HCT116 (cell line): ENCODE data around the gene PRPSAP1. TPM values are rescaled to one million over a fixed set of nuclear protein-coding genes. Genes with fewer than 3 reads are reported as not detected.

ENCODE experiments used
- ATAC-seq: fragments of 200-7000 bp; cut with Tn5 transposase; 2 replicates; pipeline ENCODE4 v1.9.1; 2020; ENCODE audit warnings: mild to moderate bottlenecking, moderate library complexity
- BruUV-seq: library from RNA; stranded (reverse); fragments of 400-500 nt; replicated peaks from 2 replicates; lab custom pipeline; 2021; lab: Mats Ljungman, UMichigan
- CTCF ChIA-PET: fragments of 300-600 bp; sonication (Branson Sonifier 250); formaldehyde crosslinking; loops from one replicate; lab custom pipeline; 2021; ENCODE audit warnings: antibody characterized with exemption; lab: Charles Lee
- POLR2A ChIA-PET: fragments of 300-600, 350-600 bp; sonication (Branson Sonifier 250); formaldehyde crosslinking; loops from one replicate; lab custom pipeline; 2021; ENCODE audit warnings: antibody characterized with exemption; lab: Charles Lee
- RAD21 ChIA-PET, 2 experiments: fragments of 300-600 bp; sonication (Branson Sonifier 250); formaldehyde crosslinking; loops; one replicate each; lab custom pipeline; 2023; ENCODE audit warnings: low total read pairs in 2 of 2; ENCODE audit not compliant: uncharacterized antibody in 2 of 2, unreplicated experiment in 2 of 2, low non-redundant PET in 1 of 2; lab: Charles Lee
- DNase-seq: peaks from one replicate; pipeline ENCODE4 v3.0.0-alpha.2; 2010; ENCODE audit warnings: low read depth, low spot score
- H2AFZ ChIP-seq: fragments of 200-600 bp; shearing (Covaris generic), sonication (generic); 2 replicates; pipeline ENCODE4 v1.6.1; 2017; ENCODE audit warnings: low read depth, mixed run types, mixed read lengths, antibody characterized with exemption, low read length; ENCODE audit not compliant: poor library complexity, severe bottlenecking
- H3K27ac ChIP-seq: 2 replicates; pipeline ENCODE4 v1.5.1; 2012; ENCODE audit warnings: low read depth, low read length
- H3K27me3 ChIP-seq: fragments of 200-600 bp; sonication (generic); 2 replicates; pipeline ENCODE4 v1.6.1; 2016; ENCODE audit warnings: mixed run types, low read length, mixed read lengths; ENCODE audit not compliant: insufficient read depth
- H3K36me3 ChIP-seq, 2 experiments: fragments of 200-500 bp in 1 of 2; fragments of 200-600 bp in 1 of 2; sonication (Bioruptor generic) in 1 of 2; sonication (generic) in 1 of 2; 2 replicates each; pipeline versions ENCODE4 v1.5.1 to v1.6.1; 2014 to 2016; ENCODE audit warnings: low read length in 2 of 2, inconsistent platforms in 1 of 2, mixed read lengths in 1 of 2, mixed run types in 1 of 2; ENCODE audit not compliant: insufficient read depth in 2 of 2, control insufficient read depth in 1 of 2
- H3K4me1 ChIP-seq, 2 experiments: fragments of 200-600 bp in 1 of 2; sonication (generic) in 1 of 2; 2 replicates each; pipeline versions ENCODE4 v1.5.1 to v1.6.1; 2012 to 2017; ENCODE audit warnings: low read length in 2 of 2, inconsistent platforms in 1 of 2, mild to moderate bottlenecking in 1 of 2, mixed read lengths in 1 of 2, mixed run types in 1 of 2, moderate library complexity in 1 of 2; ENCODE audit not compliant: insufficient read depth in 2 of 2, control insufficient read depth in 1 of 2
- H3K4me2 ChIP-seq: fragments of 200-600 bp; sonication (generic); 2 replicates; pipeline ENCODE4 v1.6.1; 2017; ENCODE audit warnings: mixed run types, low read length, mixed read lengths
- H3K4me3 ChIP-seq, 2 experiments: fragments of 200-600 bp in 1 of 2; sonication (generic) in 1 of 2; replicated peaks in 1 of 2; 2 replicates each; pipeline ENCODE4 v1.5.1; 2011 to 2016; ENCODE audit warnings: low read length in 2 of 2, control low read depth in 1 of 2, low read depth in 1 of 2, mild to moderate bottlenecking in 1 of 2, mixed read lengths in 1 of 2, mixed run types in 1 of 2
- H3K79me2 ChIP-seq: fragments of 200-600 bp; sonication (generic); 2 replicates; pipeline ENCODE4 v1.6.1; 2017; ENCODE audit warnings: mild to moderate bottlenecking, mixed run types, low read length, moderate library complexity, mixed read lengths; ENCODE audit not compliant: insufficient read depth
- H3K9ac ChIP-seq: fragments of 200-600 bp; sonication (generic); 2 replicates; pipeline ENCODE4 v1.6.1; 2016; ENCODE audit warnings: low read length, mixed read lengths
- H3K9me2 ChIP-seq: fragments of 200-600 bp; sonication (generic), shearing (Covaris generic); 2 replicates; pipeline ENCODE4 v1.6.1; 2017; ENCODE audit warnings: mixed run types, mild to moderate bottlenecking, moderate library complexity; ENCODE audit not compliant: insufficient read depth
- H3K9me3 ChIP-seq, 2 experiments: fragments of 200-500 bp in 1 of 2; fragments of 200-600 bp in 1 of 2; sonication (Bioruptor generic) in 1 of 2; sonication (generic) in 1 of 2; 2 replicates each; pipeline ENCODE4 v1.6.1; 2014 to 2017; ENCODE audit warnings: low read length in 2 of 2, mixed read lengths in 2 of 2, inconsistent platforms in 1 of 2, low read depth in 1 of 2, mild to moderate bottlenecking in 1 of 2, mixed run types in 1 of 2, moderate library complexity in 1 of 2; ENCODE audit not compliant: control insufficient read depth in 1 of 2, insufficient read depth in 1 of 2
- H4K20me1 ChIP-seq: fragments of 200-600 bp; sonication (generic), shearing (Covaris generic); 2 replicates; pipeline ENCODE4 v1.6.1; 2017; ENCODE audit warnings: mixed run types, mild to moderate bottlenecking, moderate library complexity; ENCODE audit not compliant: insufficient read depth
- CBX3 ChIP-seq: IDR thresholded peaks from 2 replicates; pipeline ENCODE4 v1.6.1; 2012; ENCODE audit warnings: low read depth
- CEBPB ChIP-seq: IDR thresholded peaks from 2 replicates; pipeline ENCODE4 v1.6.1; 2012; ENCODE audit warnings: low read depth
- CTCF ChIP-seq, 3 experiments: fragments of 200-600 bp in 1 of 3; sonication (generic) in 1 of 3; IDR thresholded peaks in 2 of 3; conservative IDR thresholded peaks in 1 of 3; 2 replicates each; pipeline ENCODE4 v1.5.1; 2012 to 2017; ENCODE audit warnings: low read depth in 2 of 3, low read length in 2 of 3, antibody characterized with exemption in 1 of 3, borderline replicate concordance in 1 of 3, control low read depth in 1 of 3, mild to moderate bottlenecking in 1 of 3, mixed read lengths in 1 of 3, mixed run types in 1 of 3, moderate library complexity in 1 of 3; ENCODE audit not compliant: insufficient read depth in 1 of 3
- EZH2phosphoT487 ChIP-seq: fragments of 200-600 bp; IDR thresholded peaks from 2 replicates; pipeline ENCODE4 v1.6.1; 2018; ENCODE audit warnings: antibody characterized with exemption, borderline replicate concordance
- FOSL1 ChIP-seq: IDR thresholded peaks from 2 replicates; pipeline ENCODE4 v1.6.1; 2012; ENCODE audit warnings: low read depth
- JUND ChIP-seq: IDR thresholded peaks from 2 replicates; pipeline ENCODE4 v1.6.1; 2012
- MAX ChIP-seq: IDR thresholded peaks from 2 replicates; pipeline ENCODE4 v1.6.1; 2012
- POLR2A ChIP-seq: IDR thresholded peaks from 2 replicates; pipeline ENCODE4 v1.7.0; 2011; ENCODE audit warnings: borderline replicate concordance; ENCODE audit not compliant: insufficient read depth, insufficient read length; ENCODE audit errors: extremely low read depth
- POLR2AphosphoS5 ChIP-seq: IDR thresholded peaks from 2 replicates; pipeline ENCODE4 v1.6.1; 2011; ENCODE audit warnings: mild to moderate bottlenecking, low read depth, low read length, moderate library complexity
- RAD21 ChIP-seq: IDR thresholded peaks from 2 replicates; pipeline ENCODE4 v1.6.1; 2012; ENCODE audit warnings: low read depth, mild to moderate bottlenecking
- REST ChIP-seq: IDR thresholded peaks from 2 replicates; pipeline ENCODE4 v1.6.1; 2012; ENCODE audit warnings: low read depth
- SIN3A ChIP-seq: IDR thresholded peaks from 2 replicates; pipeline ENCODE4 v1.6.1; 2012; ENCODE audit warnings: low read depth
- SP1 ChIP-seq: IDR thresholded peaks from 2 replicates; pipeline ENCODE4 v1.6.1; 2012; ENCODE audit warnings: low read depth
- SRF ChIP-seq: IDR thresholded peaks from 2 replicates; pipeline ENCODE4 v1.6.1; 2012; ENCODE audit warnings: low read depth
- TCF7L2 ChIP-seq: IDR thresholded peaks from 2 replicates; pipeline ENCODE4 v1.7.0; 2011; ENCODE audit warnings: borderline replicate concordance, inconsistent platforms; ENCODE audit not compliant: insufficient read depth, insufficient read length; ENCODE audit errors: extremely low read depth
- YY1 ChIP-seq: IDR thresholded peaks from 2 replicates; pipeline ENCODE4 v1.6.1; 2011; ENCODE audit warnings: low read length, low read depth, moderate library complexity, mild to moderate bottlenecking; ENCODE audit not compliant: insufficient replicate concordance; ENCODE audit errors: extremely low read depth
- ZFX ChIP-seq: fragments of 450-650 bp; IDR thresholded peaks from 2 replicates; pipeline ENCODE4 v1.6.1; 2017
- ZNF274 ChIP-seq: fragments of 200-500 bp; sonication (Bioruptor generic); IDR thresholded peaks from 2 replicates; pipeline ENCODE4 v1.6.1; 2014; ENCODE audit warnings: mild to moderate bottlenecking, low read depth, low read length, inconsistent platforms
- intact Hi-C: fragments of 100-400 bp; cut with micrococcal nuclease; formaldehyde crosslinking; loops from 2 replicates; pipeline ENCODE4 v1.10.0; 2022
- total RNA-seq: library from RNA; stranded (reverse); gene quantifications from one replicate; pipeline ENCODE4 v1.2.1, GENCODE V29; 2021; ENCODE audit not compliant: unreplicated experiment

The PRPSAP1 gene
- total RNA-seq, 1 experiment from 2014 or later, result 81.4 TPM

GRCh38 chr17:76274112-76274956 lies 79.4 kb downstream of the PRPSAP1 start:
- Histone ChIP-seq H3K9me3 (no peaks in the 10 kb centered on the region), H4K20me1 (no peaks in the 10 kb centered on the region), H3K9me2 (no peaks in the 10 kb centered on the region), H3K27me3 (no peaks in the 10 kb centered on the region), H2AFZ (no peak overlapping the region), H3K4me1 (peaks cover 0 to 13% of the 10 kb centered on the region in 2 experiments; a peak in 2 of 4 replicates), H3K27ac (no peak overlapping the region), H3K4me2 (no peak overlapping the region), H3K36me3 (peaks cover 0 to 11% of the 10 kb centered on the region in 2 experiments; a peak in 1 of 4 replicates), H3K9ac (no peak overlapping the region), H3K79me2 (no peaks in the 10 kb centered on the region; the same call in 1 of the 2 replicates), H3K4me3 (no peak overlapping the region)
- ATAC-seq (no peak), DNase-seq (no peak)
- POLR2A ChIA-PET, result interaction anchor here (0.7 to 1.3 kb wide), 3 partner anchors 10 to 171 kb away, joined by 3 read pairs; partner anchors contain the start of genes EXOC7 and UBALD2
- intact Hi-C loops, result no loop called here
- RAD21 ChIA-PET, result no interaction called here
- BruUV-seq, result no TSS peak
- CTCF ChIA-PET, result interaction anchor here (1.1 to 1.8 kb wide), 3 partner anchors 153 to 260 kb away, joined by 3 to 4 read pairs (median 3); no protein-coding TSS in a partner anchor
- TF ChIP-seq MAX (no peak), SP1 (no peak), FOSL1 (no peak), SIN3A (no peak), EZH2phosphoT487 (no peak), CEBPB (no peak), POLR2AphosphoS5 (no peak), CBX3 (no peak), CTCF (IDR thresholded peaks at IDR 0.05 in 2 of 3, conservative IDR thresholded peaks at IDR 0.05 in 1 of 3; ENCODE audit: borderline replicate concordance in 1 of 3, insufficient read depth in 1 of 3, low read depth in 2 of 3, low read length in 2 of 3) (no peak), ZNF274 (no peak), ZFX (no peak), YY1 (no peak), TCF7L2 (no peak), RAD21 (no peak), SRF (no peak), REST (no peak), POLR2A (no peak), JUND (no peak)
